Esophagus (tissue), 2 donors: ENCODE results near the gene ACTR1A. TPM values are rescaled to one million over a fixed set of nuclear protein-coding genes. Genes with fewer than 3 reads are reported as not detected.
A peak's percentile ranks its signal among the peaks of the same experiment; 100 is the strongest.

Source experiments
- H3K27ac ChIP-seq, 2 donors: one replicate each; pipeline ENCODE4 v1.5.1; 2013; ENCODE audit warnings: low read depth in 2 of 2, mild to moderate bottlenecking in 2 of 2, inconsistent platforms in 1 of 2, low read length in 1 of 2, moderate library complexity in 1 of 2
- H3K27me3 ChIP-seq, 2 donors: one replicate each; pipeline ENCODE4 v1.6.1; 2013; ENCODE audit warnings: low read length in 2 of 2, control low read depth in 1 of 2, mild to moderate bottlenecking in 1 of 2; ENCODE audit not compliant: insufficient read depth in 2 of 2, control insufficient read depth in 1 of 2
- H3K36me3 ChIP-seq, 2 donors: one replicate each; pipeline ENCODE4 v1.6.1; 2013; ENCODE audit warnings: low read length in 1 of 2; ENCODE audit not compliant: control insufficient read depth in 2 of 2, insufficient read depth in 2 of 2
- H3K4me1 ChIP-seq, 2 donors: one replicate each; pipeline ENCODE4 v1.6.1; 2013; ENCODE audit warnings: low read length in 1 of 2; ENCODE audit not compliant: control insufficient read depth in 2 of 2, insufficient read depth in 2 of 2
- H3K4me3 ChIP-seq, 2 donors: one replicate each; pipeline ENCODE4 v1.5.1; 2013; ENCODE audit warnings: low read length in 2 of 2, mild to moderate bottlenecking in 2 of 2, low read depth in 1 of 2, moderate library complexity in 1 of 2
- H3K9me3 ChIP-seq, 2 donors: one replicate each; pipeline ENCODE4 v1.6.1; 2013; ENCODE audit warnings: mild to moderate bottlenecking in 2 of 2, low read depth in 1 of 2, low read length in 1 of 2, moderate library complexity in 1 of 2; ENCODE audit not compliant: control insufficient read depth in 2 of 2, insufficient read depth in 1 of 2
- WGBS, 2 donors: extraction: QIAGEN DNeasy Blood & Tissue Kit; methylation state at CpG; one replicate each; pipeline ENCODE4 v1.1.7; 2013; 5-methylcytosine and 5-hydroxymethylcytosine counted together
- polyA plus RNA-seq, 2 donors: library from polyadenylated mRNA; stranded (reverse); fragments of 200-250 nt; gene quantifications; one replicate each; pipeline ENCODE4 v1.2.3, GENCODE V29; 2013
- donor health status: healthy with polysubstance abuse.
- donor health status: Bipolar disorder and iron deficiency.

Gene ACTR1A
- polyA plus RNA-seq, 2 donors, result 56.1 to 60.3 TPM

- Histone ChIP-seq H3K4me1 (peaks cover 6 to 17% of the 10 kb centered on the region in 2 donors), H3K27ac (peak overlapping the region; percentile 43 to 45), H3K27me3 (no peaks in the 10 kb centered on the region), H3K9me3 (no peaks in the 10 kb centered on the region), H3K4me3 (no peak overlapping the region), H3K36me3 (peaks cover 3 to 5% of the 10 kb centered on the region in 2 donors)
- WGBS, 2 donors, result 26 to 28% methylated on average over 2 of the region's 2 CpGs
Measured at GRCh38 chr10:102492983-102493382, 9.5 kb downstream of the ACTR1A start.

GRCh38 chr10:102492344-102492939, 10.1 kb downstream of the ACTR1A start:
- H3K4me1 ChIP-seq, result peaks cover 6 to 17% of the 10 kb centered on the region in 2 donors
- 88% methylated on average over 7 of the region's 7 CpGs for WGBS, 2 donors
- no peak overlapping the region for H3K4me3 ChIP-seq
- peak overlapping the region; percentile 27 to 28 for H3K27ac ChIP-seq
- H3K27me3 ChIP-seq, result no peaks in the 10 kb centered on the region
- H3K36me3 ChIP-seq, result peaks cover 3 to 7% of the 10 kb centered on the region in 2 donors
- no peaks in the 10 kb centered on the region for H3K9me3 ChIP-seq

- no peaks in the 10 kb centered on the region for H3K9me3 ChIP-seq
- H3K4me1 ChIP-seq, result peaks cover 6 to 17% of the 10 kb centered on the region in 2 donors
- no peak overlapping the region for H3K4me3 ChIP-seq
- peaks cover 3 to 10% of the 10 kb centered on the region in 2 donors for H3K36me3 ChIP-seq
- no peak overlapping the region for H3K27ac ChIP-seq
- H3K27me3 ChIP-seq, result no peaks in the 10 kb centered on the region
- WGBS, 2 donors, result 89 to 97% methylated on average over 4 of the region's 4 CpGs
Measured at GRCh38 chr10:102491136-102491535, 11.4 kb downstream of the ACTR1A start.

GRCh38 chr10:102485093-102485784, 17.3 kb downstream of the ACTR1A start:
- no peaks in the 10 kb centered on the region for H3K27me3 ChIP-seq
- 88% methylated on average over 18 of the region's 18 CpGs for WGBS, 2 donors
- no peaks in the 10 kb centered on the region for H3K4me1 ChIP-seq
- H3K36me3 ChIP-seq, result peaks cover 47 to 59% of the 10 kb centered on the region in 2 donors
- no peak overlapping the region for H3K27ac ChIP-seq
- H3K9me3 ChIP-seq, result no peaks in the 10 kb centered on the region
- H3K4me3 ChIP-seq, result no peak overlapping the region

- no peak overlapping the region for H3K4me3 ChIP-seq
- peaks cover 47 to 62% of the 10 kb centered on the region in 2 donors for H3K36me3 ChIP-seq
Measured at GRCh38 chr10:102484021-102484420, 18.5 kb downstream of the ACTR1A start.

GRCh38 chr10:102480396-102480795, 22.1 kb downstream of the ACTR1A start:
- WGBS, 2 donors, result 84 to 85% methylated on average over 9 of the region's 9 CpGs
- no peaks in the 10 kb centered on the region for H3K9me3 ChIP-seq
- H3K4me1 ChIP-seq, result no peaks in the 10 kb centered on the region
- peaks cover 38 to 46% of the 10 kb centered on the region in 2 donors for H3K36me3 ChIP-seq
- H3K4me3 ChIP-seq, result no peak overlapping the region
- no peak overlapping the region for H3K27ac ChIP-seq
- H3K27me3 ChIP-seq, result no peaks in the 10 kb centered on the region

More at GRCh38 chr10:102484021-102484420, 18.5 kb downstream of the ACTR1A start:
- 95 to 98% methylated on average over 13 of the region's 13 CpGs for WGBS, 2 donors
- Histone ChIP-seq H3K27me3 (no peaks in the 10 kb centered on the region), H3K4me1 (no peaks in the 10 kb centered on the region), H3K9me3 (no peaks in the 10 kb centered on the region), H3K27ac (no peak overlapping the region)

GRCh38 chr10:102479651-102480050, 22.9 kb downstream of the ACTR1A start:
- H3K36me3 ChIP-seq, result peaks cover 30 to 42% of the 10 kb centered on the region in 2 donors
- H3K27ac ChIP-seq, result no peak overlapping the region
- H3K4me3 ChIP-seq, result no peak overlapping the region
- H3K27me3 ChIP-seq, result no peaks in the 10 kb centered on the region
- no peaks in the 10 kb centered on the region for H3K4me1 ChIP-seq
- no peaks in the 10 kb centered on the region for H3K9me3 ChIP-seq

GRCh38 chr10:102476466-102477141, 25.9 kb downstream of the ACTR1A start:
- Histone ChIP-seq H3K27me3 (no peaks in the 10 kb centered on the region), H3K9me3 (no peaks in the 10 kb centered on the region), H3K27ac (no peak overlapping the region), H3K4me3 (no peak overlapping the region), H3K36me3 (peaks cover 10 to 18% of the 10 kb centered on the region in 2 donors), H3K4me1 (no peaks in the 10 kb centered on the region)
- 62 to 73% methylated on average over 9 of the region's 9 CpGs for WGBS, 2 donors

GRCh38 chr10:102475451-102476040, 27.0 kb downstream of the ACTR1A start:
- no peaks in the 10 kb centered on the region for H3K9me3 ChIP-seq
- H3K4me1 ChIP-seq, result no peaks in the 10 kb centered on the region
- no peak overlapping the region for H3K27ac ChIP-seq
- 90 to 92% methylated on average over 9 of the region's 9 CpGs for WGBS, 2 donors
- H3K36me3 ChIP-seq, result peaks cover 0 to 9% of the 10 kb centered on the region in 2 donors
- H3K4me3 ChIP-seq, result no peak overlapping the region
- H3K27me3 ChIP-seq, result no peaks in the 10 kb centered on the region
